GM18519 (cell line): ENCODE data around the gene GNG4.
"Not testable (repeated sequence)": the region's sequence is repeated elsewhere in the genome, so short reads cannot be mapped to it uniquely, and the experiment has no call there.

Experiments used
- ATAC-seq: cut with Tn5 transposase; IDR thresholded peaks from one replicate; pipeline ENCODE4 v1.9.1; 2021; ENCODE audit warnings: mild to moderate bottlenecking, moderate library complexity; ENCODE audit not compliant: unreplicated experiment, low FRiP score

Gene GNG4

DNA sequence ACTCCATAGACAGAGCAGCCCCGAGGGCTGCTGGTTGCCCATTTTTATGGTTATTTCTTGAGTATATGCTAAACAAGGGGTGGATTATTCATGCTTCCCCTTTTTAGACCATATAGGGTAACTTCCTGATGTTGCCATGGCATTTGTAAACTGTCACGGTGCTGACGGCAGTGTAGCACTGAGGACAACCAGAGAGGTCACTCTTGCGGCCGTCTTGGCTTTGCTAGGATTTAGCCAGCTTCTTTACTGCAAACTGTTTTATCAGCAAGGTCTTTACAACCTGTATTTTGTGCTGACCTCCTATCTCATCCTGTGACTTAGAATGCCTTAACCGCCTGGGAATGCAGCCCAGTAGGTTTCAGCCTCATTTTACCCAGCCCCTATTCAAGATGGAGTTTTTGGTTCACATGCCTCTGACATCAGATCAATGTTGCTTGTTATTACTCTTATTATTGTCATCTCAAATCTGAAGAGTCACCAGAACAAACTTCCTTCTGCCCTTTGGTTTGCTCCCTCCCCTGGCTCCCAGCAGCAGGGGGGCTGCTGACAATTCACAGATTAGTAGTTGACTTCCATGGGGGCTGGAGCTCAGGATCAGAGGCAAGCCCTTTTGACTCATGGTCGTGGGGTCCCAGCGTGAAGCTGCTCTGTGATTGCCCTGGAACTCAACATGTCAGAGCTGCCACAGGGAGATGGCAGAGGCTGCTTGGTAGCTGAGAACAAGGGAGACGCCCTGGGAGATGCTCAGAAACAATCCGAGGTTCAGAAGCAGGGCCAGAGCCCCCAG, 103.0 kb downstream of the GNG4 start:
- ATAC-seq = not testable (repeated sequence)

DNA sequence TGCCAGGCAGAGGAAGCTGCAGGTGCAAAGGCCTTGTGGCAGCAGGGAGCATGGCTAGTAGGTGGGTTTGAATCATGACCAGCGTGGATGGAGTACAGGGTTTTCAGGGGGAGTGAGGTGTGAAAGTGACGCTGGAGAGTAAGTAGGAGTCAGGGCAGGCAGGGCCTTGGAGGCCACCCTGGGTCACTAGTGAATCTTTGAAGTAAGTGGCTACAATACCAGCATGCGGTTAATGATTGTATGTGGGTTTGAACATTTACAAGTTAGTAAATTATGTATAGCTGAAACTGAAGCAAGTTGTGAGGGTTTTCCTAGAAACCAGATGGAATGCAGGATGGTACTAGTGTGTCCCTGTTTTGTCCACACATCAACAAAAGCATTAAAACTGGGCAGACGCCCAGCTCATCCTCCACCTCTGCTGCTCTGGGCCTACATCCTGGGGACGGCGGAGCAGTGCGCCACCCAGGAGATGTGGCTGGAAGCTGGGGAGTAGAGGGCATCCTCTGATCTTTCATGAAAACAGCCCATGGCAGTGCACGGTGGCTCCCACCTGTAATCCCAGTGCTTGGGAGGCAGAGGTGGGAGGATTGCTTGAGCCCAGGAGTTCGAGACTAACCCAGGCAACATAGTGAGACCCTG, 104.2 kb downstream of the GNG4 start:
- no peak for ATAC-seq

DNA sequence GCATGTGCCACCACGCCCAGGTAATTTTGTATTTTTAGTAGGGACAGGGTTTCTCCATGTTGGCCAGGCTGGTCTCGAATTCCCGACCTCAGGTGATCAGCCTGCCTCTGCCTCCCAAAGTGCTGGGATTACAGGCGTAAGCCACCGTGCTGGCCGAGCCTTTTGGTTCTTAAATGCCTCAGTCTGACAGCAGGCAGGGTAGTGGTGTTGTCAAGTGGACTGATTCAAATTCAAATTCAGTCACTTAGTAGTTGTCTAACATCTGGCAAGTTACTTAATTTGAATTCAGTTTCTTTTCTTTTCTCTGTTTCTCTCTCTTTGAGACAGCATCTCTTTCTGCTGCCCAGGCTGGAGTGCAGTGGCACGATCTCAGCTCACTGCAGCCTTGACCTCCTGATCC, 106.7 kb downstream of the GNG4 start:
- not testable (repeated sequence) for ATAC-seq

DNA sequence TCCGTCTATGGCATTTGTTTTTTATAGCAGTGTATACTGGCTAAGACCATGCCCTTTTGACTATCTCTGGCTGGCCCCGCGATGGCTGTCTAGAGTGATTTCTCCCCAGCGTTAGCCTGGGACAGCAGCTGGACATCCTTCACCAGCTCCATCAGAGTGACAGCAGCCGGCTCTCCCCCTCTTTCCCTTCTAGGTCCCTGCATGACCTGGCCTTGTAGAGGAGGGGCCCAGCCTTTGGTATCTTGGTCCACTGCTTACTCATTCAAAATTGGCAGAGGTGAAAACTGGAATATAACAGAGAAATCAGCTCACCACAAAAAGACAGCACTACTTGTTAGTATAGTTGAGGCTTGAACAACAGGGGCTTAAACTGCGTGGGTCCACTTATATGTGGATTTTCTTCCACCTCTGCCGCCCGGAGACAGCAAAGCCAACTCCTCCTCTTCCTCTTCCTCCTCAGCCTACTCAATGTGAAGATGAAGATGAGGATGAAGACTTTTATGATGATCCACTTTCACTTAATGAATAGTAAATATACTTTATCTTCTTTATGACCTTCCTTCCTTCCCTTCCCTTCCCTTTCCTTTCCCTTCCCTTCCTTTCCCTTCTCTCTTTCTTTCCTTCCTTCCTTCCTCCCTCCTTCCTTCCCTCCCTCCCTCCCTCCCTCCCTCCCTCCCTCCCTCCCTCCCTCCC, 116.0 kb downstream of the GNG4 start:
- ATAC-seq = no peak

DNA sequence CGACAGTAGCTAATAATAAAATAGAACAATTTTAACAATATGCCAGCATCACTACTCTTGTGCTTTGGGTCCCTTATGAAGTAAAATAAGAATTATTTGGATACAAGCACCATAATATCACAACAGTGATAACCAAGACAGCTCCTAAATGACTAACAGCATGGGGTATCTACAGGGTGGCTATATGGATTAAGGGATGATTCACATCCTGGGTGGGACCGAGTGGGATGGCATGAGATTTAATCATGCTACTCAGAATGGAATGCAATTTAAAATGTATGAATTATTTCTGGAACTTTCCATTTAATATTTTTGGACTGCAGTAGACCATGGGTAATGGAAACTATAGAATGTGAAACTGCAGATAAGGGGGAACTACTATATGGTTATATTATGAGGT, 117.2 kb downstream of the GNG4 start:
- no peak for ATAC-seq

DNA sequence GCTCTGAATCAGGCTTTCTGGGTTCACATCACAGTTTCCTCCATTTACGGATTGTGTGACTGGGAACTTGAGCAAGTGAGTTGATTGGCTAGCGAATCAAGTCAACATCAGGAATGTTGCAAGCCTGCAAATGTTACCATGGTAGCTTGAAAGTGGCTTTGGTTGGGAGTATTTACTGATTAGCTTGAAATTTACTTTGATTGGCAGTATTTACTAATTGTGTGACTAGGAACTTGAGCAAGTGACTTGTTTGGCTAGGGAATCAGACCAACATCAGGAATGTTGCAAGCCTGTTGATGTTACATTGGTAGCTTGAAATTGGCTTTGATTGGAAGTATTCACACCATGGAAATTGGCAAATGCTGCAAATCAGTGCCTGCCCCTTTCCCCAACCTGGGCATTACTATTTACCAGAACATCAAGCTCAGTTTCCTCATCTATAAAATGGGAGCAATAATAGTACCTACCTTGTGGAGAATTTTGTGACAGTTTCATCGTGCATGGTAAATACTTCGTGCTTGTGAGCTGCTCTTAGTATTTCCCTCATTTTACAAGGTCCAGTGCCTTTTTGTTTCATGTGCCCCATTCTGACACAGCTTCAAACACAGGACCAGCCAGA, 122.3 kb downstream of the GNG4 start:
- ATAC-seq = no peak

DNA sequence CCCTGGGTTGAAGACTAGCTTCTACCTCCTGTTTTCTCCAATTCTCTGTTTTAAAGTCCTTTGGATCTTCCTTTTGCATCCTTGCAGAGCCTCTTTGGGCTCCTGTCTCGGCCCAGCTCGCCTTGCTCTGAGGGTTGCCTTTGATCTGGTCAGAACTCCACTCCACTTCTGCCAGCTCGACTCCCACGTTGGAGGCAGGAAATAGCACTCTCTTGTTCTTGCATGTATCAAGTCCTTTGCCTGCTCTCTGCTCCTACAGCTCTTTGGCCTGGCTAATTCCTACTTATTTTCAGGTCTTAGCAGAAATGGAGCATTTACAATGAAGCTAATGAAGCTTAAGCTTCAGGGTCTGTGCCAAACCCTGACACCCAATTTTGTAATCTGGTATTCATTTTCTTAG, 124.3 kb downstream of the GNG4 start:
- no peak for ATAC-seq

DNA sequence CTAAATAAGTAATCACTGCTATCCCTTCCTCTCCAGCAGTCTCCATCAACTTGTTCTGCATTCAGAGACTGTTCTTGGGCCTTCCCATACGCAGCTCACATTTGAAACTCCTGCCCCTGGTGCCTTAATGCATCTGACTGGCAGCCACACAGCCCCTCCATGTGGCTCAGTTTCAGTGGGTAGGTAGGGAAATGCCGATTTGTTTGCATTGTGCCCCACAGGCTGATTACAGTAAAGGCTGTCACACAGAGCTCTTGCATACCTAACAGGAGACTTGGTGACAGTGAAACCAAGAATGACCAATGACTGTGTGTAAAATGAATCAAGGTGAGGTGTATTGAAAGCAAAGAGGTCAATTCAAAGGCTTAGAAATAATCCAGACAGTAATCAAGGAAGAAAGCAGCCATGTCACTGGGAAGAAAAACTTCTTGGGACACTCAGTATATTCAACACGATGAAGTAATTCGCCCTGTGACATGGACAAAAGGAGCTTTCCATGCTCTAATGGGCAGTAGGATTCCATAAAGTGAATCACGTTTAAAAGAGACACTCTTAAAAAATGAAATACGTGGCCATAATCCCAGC, 132.6 kb downstream of the GNG4 start:
- ATAC-seq = no peak

DNA sequence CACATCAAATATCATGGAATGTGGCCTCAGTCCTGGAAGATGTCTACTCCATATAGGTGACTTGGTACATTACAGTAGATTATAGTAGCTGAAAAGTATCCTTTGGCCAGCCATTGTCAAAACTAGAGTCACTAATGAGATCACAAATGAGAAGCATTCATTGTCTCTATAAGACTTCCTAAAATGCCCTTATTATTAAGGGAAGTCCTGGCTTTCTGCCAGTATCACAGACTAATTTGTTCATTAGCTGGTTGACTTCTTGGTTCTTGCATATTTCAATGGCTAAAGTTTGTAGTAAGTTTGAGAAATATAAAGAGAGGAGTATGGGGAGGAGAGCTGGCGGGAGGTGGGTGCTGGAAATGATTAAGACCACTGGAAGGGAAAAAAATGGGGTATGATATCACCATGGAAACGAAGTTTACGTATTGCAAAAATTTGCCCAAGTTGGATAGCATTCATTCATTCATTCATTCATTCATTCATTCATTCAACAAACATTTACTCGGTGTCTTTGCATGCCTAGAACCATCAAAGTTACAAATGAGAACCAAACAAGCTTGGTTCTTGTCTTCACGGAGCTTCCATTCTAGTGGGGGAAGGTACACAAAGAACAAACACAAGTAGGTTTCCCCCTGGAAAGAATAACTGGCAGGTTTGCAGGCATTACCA, 133.6 kb downstream of the GNG4 start:
- no peak for ATAC-seq

DNA sequence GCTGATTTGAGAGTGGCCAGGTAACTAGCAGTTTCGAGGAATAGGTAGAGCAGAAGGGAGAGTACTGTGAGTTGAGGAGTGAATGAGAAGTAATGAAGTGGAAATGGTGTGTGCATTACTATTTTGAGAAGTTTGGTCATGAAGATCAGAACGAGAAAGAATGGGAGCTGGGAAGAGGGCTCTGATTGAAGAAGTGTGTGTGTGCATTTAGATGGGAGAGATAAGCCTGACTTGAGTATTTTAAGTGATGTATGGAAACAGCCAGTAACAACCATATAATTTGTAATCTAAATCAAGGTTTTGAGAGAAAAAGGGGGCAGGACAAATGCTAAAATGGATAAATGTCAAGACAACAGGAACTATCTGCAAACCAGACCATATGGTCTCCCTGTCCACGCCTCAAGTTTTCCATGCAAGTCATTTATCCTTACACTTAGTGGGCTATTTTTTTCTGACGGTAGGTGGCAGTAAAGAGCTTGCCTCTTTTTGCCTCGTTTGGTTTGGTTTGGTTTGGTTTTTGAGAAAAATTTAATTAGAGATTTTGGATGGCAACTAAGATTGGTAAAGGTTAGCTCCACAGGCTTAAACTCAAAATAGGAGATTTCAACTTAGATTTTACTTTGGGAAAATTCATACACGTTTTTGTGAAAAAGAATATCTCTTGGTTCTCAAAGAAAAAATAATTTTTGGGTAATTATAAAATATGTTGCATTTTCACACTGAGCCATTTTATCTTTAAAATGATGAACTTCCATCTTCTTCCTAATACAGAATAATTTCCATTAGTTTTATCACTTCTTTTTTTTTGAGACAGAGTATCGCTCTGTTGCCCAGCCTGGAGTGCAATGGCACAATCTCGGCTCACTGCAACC, 135.9 kb downstream of the GNG4 start:
- no peak for ATAC-seq

DNA sequence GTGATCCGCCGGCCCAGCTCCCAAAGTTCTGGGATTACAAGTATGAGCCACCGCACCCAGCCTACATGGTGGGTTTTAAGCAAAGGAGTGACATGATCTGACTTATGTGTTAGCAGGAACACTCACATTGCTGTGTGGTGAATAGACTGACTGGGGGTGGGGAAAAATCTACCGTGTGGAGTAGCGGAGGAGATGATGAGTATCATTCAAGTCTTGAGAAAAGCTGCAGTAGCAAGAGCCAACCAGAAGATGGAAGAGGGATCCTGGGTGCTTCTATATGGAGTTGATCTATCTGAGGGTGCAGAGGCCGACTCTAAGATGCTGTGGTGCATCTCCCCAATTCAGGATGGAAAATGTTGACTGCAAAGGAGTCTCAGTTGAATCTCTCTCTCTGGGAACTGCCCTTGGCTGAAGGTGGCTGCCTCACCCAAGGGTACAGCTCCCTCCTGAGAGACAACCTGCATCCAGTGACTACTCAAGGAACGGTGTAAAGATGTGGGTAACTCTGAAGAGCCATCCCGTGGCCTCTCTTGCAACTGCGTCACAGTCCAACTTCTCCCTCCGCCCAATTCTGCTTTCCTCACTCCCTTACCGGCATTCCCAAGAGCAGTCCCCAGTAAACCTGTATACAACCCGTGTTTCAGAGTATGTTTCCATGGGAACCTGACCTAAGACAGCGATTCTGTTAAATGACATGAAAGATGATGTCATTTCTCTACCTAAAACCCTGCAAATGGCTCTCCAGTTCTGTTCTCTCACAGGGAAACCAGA, 137.9 kb downstream of the GNG4 start:
- no peak for ATAC-seq

DNA sequence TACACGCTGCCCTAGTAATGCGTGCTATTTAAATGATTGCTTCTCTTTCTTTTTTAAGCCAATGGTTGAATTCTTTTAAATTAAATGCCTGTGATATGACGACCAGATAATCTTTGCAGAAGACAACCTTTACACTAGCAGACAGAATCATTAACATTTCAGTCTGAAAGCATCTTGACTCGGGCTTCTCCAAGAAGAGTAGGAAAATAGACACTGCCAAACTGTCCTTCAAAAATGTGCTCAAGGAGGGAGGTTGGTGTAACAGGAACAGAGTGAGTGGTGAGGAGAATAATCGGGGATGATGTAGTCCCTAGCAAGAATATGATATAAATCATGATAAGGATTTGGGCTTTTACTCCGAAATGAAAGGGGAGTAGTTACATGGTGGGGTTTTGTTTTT, 138.8 kb downstream of the GNG4 start:
- ATAC-seq = no peak

DNA sequence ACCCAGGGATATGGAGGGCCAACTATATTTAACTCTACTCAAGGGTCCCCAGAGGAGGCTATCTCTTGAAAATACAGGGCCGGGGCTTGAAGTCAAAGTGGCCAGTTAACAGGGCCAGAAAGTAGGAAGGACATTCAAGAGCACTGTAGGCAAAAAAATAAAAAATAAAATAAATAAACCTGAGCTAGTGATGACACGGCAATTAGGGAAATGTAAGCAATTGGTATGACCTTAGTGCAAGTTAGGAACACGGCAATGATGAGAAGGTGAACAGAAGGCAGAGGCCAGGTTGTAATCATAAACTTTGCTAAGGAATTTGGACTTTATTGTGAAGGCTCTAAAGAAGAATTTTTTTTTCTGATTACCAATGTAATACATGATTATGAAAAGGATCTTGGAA, 142.0 kb downstream of the GNG4 start:
- ATAC-seq = no peak

DNA sequence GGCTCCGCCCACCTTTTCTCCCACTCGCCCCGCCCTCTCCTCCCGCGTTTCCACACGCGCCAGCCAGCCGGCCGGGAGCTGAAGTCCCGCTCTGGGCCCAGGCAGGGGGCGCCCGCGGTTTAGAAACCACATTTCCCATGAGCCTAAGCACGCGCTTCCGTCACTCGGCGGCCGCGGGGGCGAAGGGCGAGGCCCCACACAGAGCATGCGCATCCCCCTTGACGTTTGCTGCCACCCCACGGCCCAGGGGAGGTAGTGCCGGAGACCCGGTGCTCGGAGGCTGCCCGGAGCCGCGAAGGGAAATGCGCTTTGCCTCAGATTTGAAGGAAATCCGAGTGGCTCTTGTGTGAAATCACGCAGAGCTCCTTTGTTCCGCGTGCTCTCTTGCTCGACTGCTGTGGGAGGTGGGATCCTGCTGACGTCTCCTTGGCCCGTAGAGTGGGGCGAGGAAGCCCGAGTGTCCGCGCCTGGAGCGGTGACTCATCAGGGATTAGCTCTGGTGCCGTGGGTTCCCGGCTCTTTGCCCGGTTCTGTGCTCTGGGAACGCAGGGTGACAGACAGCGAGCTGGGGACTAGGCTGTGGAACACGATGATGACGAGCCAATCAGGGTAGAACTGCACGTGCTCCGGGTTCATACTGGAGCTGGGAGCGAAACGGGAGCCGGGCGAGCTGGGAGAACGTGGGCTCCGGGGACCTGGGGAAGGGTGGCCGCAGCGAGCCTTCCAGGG, 144.9 kb downstream of the GNG4 start:
- peak; percentile 76 for ATAC-seq

DNA sequence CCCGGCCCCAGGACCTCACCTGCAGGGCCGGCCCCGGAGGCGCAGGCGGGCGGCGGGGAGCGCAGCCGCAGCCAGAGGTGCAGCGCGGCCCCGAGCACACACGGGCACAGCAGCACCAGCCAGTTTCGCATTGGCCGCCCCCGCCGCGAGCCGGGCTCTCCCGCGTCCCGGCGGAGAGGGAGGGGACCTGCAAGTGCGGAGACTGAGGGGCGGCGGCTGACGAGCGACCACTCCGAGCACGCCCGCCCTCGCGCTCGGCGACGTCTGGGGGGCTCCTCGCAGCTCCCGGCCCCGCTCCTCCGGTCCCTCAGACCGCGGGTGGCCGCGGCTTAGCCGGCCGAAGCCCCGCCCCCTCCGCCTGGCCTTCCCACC, 145.5 kb downstream of the GNG4 start, which contains the start of gene B3GALNT2:
Gene B3GALNT2 (minus strand): TSS at position 331 of the 372 bp plus-strand sequence. CDS start 200 bp downstream, at position 131.
- ATAC-seq = peak; percentile 29

DNA sequence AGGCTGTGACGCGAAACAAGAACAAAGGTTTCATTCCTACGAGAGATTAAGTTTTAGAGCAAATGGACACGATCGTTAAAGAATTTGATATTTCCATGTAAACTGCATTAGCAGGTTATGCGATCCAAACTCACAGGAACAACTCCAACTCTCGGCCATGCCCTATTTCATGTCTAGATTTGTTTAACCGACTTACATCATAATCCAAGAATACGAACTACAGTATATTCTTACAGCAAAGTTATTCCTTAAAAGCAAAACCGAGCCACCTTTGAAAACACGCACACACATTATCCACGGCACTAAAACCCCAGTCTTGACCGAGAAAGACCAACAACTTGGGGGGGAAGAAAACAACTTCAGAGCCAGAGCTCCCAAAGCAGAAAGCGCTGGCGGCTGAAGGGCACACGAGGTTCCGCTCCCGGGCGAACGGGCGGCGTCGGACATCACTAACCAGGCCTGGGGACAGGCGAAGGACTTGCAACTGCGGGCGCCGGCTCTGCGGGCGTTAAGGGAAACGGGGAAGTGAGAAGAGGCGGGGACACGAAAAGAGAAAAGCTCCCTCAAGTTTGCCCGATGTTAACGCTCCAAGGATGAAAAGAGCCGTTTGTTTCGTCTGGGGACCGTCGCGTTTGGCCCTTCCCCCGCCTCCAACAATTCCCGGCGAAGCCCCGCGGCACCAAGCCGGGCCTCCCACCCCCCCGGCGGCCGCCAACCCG, 146.0 kb downstream of the GNG4 start:
- no peak for ATAC-seq
